Thyroid gland (tissue), 4 donors: ENCODE measurements around the gene GAL3ST1. TPM values are rescaled to one million over a fixed set of nuclear protein-coding genes. Genes with fewer than 3 reads are reported as not detected.

Experiments
- DNase-seq, 2 donors: peaks; one replicate each; pipeline ENCODE4 v3.0.0-alpha.2; 2019
- H3K27ac ChIP-seq, 3 donors: fragments of 200-600 bp; sonication (generic); 1 replicate in 2 of 3; 2 replicates in 1 of 3; pipeline ENCODE4 v1.5.1; 2016 to 2019; ENCODE audit warnings: mild to moderate bottlenecking in 1 of 3, moderate library complexity in 1 of 3
- H3K27me3 ChIP-seq: fragments of 200-600 bp; sonication (generic); one replicate; pipeline ENCODE4 v1.5.1; 2019
- H3K36me3 ChIP-seq, 2 donors: fragments of 200-600 bp; sonication (generic); one replicate each; pipeline ENCODE4 v1.5.1; 2016 to 2019
- H3K4me1 ChIP-seq, 2 donors: fragments of 200-600 bp; sonication (generic); one replicate each; pipeline ENCODE4 v1.5.1; 2017 to 2019
- H3K4me3 ChIP-seq, 3 donors: fragments of 200-600 bp; sonication (generic); replicated peaks in 1 of 3; 1 replicate in 2 of 3; 2 replicates in 1 of 3; pipeline ENCODE4 v1.5.1; 2016; ENCODE audit warnings: mild to moderate bottlenecking in 1 of 3
- H3K9me3 ChIP-seq: fragments of 200-600 bp; sonication (generic); one replicate; pipeline ENCODE4 v1.5.1; 2017
- CTCF ChIP-seq, 6 experiments: fragments of 200-600 bp in 3 of 6; fragments of 450-650 bp in 3 of 6; sonication (generic) in 3 of 6; IDR thresholded peaks; one replicate each; pipeline ENCODE4 v1.5.1; 2016 to 2019; ENCODE audit warnings: antibody characterized with exemption in 6 of 6, mild to moderate bottlenecking in 2 of 6, inconsistent platforms in 1 of 6, moderate library complexity in 1 of 6
- POLR2A ChIP-seq, 2 donors: fragments of 450-650 bp; IDR thresholded peaks; one replicate each; pipeline ENCODE4 v1.6.1; 2017; ENCODE audit warnings: antibody characterized with exemption in 2 of 2, mild to moderate bottlenecking in 2 of 2, moderate library complexity in 1 of 2
- WGBS, 2 donors: methylation state at CpG; one replicate each; pipeline ENCODE4 v1.1.5; 2017; 5-methylcytosine and 5-hydroxymethylcytosine counted together
- intact Hi-C: fragments of 100-400 bp; cut with DNase I; formaldehyde crosslinking; loops from one replicate; pipeline ENCODE4 v1.15.1; 2023
- total RNA-seq, 4 donors: library from RNA; depleted of rRNA; stranded (reverse); fragments of >200 nt; gene quantifications; one replicate each; pipeline ENCODE4 v1.2.3, GENCODE V29; 2016

Gene GAL3ST1
- total RNA-seq, 4 donors from 2014 or later = 0.50 to 1.4 (median 0.67) TPM; not detected in 1

GRCh38 chr22:30507670-30508069 lies 66.8 kb downstream of the GAL3ST1 start:
- Histone ChIP-seq H3K27ac (no peak overlapping the region), H3K4me1 (peaks cover 0 to 4% of the 10 kb centered on the region in 2 donors), H3K27me3 (no peaks in the 10 kb centered on the region), H3K9me3 (no peaks in the 10 kb centered on the region), H3K36me3 (no peaks in the 10 kb centered on the region), H3K4me3 (no peak overlapping the region)
- intact Hi-C loops = no loop called here
- no peak for DNase-seq
- WGBS, 2 donors = 91% methylated on average over 4 of the region's 4 CpGs
- no peak for TF ChIP-seq CTCF (IDR thresholded peaks at IDR 0.05)
- no peak for TF ChIP-seq POLR2A (IDR thresholded peaks at IDR 0.05)

DNA sequence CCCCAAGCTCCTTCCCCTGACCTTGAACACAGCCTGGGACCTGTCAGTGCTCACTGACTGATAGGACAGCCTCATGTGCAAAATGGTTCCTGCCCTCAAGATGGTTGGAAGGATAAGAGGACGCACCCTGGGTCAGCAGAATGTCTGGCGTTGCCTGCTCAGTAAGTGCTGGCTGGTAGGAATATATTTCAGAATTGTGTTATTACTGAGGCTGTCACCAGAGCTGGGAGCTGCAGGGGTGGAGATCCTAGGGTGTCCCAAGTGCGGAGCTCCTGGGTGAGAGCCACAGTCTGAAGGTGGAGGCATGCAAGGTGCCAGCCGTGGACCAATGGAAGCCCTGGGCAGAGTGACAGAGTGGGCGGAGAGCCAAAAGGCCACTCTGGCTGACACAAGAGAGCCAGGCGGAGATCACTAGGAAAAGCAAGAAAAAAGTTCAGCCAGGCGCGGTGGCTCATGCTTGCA lies 67.9 kb downstream of the GAL3ST1 start:
- Histone ChIP-seq H3K27ac (no peak overlapping the region), H3K4me1 (peaks cover 0 to 4% of the 10 kb centered on the region in 2 donors), H3K4me3 (no peak overlapping the region), H3K9me3 (no peaks in the 10 kb centered on the region), H3K27me3 (no peaks in the 10 kb centered on the region), H3K36me3 (no peaks in the 10 kb centered on the region)
- TF ChIP-seq POLR2A (IDR thresholded peaks at IDR 0.05) = no peak
- no peak for TF ChIP-seq CTCF (IDR thresholded peaks at IDR 0.05)
- intact Hi-C loops = no loop called here
- peak; percentile 66 to 68 for DNase-seq
- WGBS, 2 donors = 49 to 65% methylated on average over 8 of the region's 8 CpGs

Other genes starting within 250 kb of the GAL3ST1 start
- gene TBC1D10A, start 247.7 kb downstream of the GAL3ST1 start, total RNA-seq = 10 to 100 TPM; 28.4 to 44.7 (median 35.9) TPM
- gene SF3A1, start 217.8 kb downstream of the GAL3ST1 start, total RNA-seq = 100 to 1,000 TPM in 3 of 4 donors, 10 to 100 TPM in 1; 52.8 to 193 (median 135) TPM
- gene CCDC157, start 217.7 kb downstream of the GAL3ST1 start, total RNA-seq = 10 to 100 TPM in 3 of 4 donors, 1 to 10 TPM in 1; 8.1 to 18.3 (median 15.6) TPM
- 10 to 100 TPM; 14.8 to 25.5 (median 18.8) TPM for gene RNF215, start 187.3 kb downstream of the GAL3ST1 start, total RNA-seq
- gene SEC14L2, start 177.6 kb downstream of the GAL3ST1 start, total RNA-seq = 10 to 100 TPM; 26.6 to 59.1 (median 30.4) TPM
- gene MTFP1, start 148.9 kb downstream of the GAL3ST1 start, total RNA-seq = 10 to 100 TPM in 3 of 4 donors, 1 to 10 TPM in 1; 5.8 to 25.7 (median 14.4) TPM
- gene SEC14L3, start 102.6 kb downstream of the GAL3ST1 start, total RNA-seq = 1 to 10 TPM in 1 of 4 donors, not detected in 3; 1.5 TPM
- gene SEC14L4, start 69.0 kb downstream of the GAL3ST1 start, total RNA-seq = under 1 TPM in 3 of 4 donors, not detected in 1; 0.13 to 0.39 (median 0.22) TPM
- gene SEC14L6, start 27.9 kb downstream of the GAL3ST1 start, total RNA-seq = under 1 TPM in 1 of 4 donors, not detected in 3; 0.11 TPM
- gene PES1, start 17.2 kb upstream of the GAL3ST1 start, total RNA-seq = 10 to 100 TPM; 36.6 to 62.4 (median 47.9) TPM
- gene TCN2, start 32.5 kb upstream of the GAL3ST1 start, total RNA-seq = 10 to 100 TPM; 26.3 to 55.1 (median 41.4) TPM
- 1 to 10 TPM; 3.7 to 6.3 (median 5.0) TPM for gene SLC35E4, start 61.1 kb upstream of the GAL3ST1 start, total RNA-seq
- 1 to 10 TPM; 6.9 to 8.4 (median 7.3) TPM for gene DUSP18, start 93.2 kb upstream of the GAL3ST1 start, total RNA-seq
- 10 to 100 TPM in 3 of 4 donors, 1 to 10 TPM in 1; 7.8 to 13.4 (median 11.5) TPM for gene OSBP2, start 120.2 kb upstream of the GAL3ST1 start, total RNA-seq